Pancreas (tissue), 10 donors: Measurements from ENCODE around the gene SPATA31C2. TPM values are rescaled to one million over a fixed set of nuclear protein-coding genes. Genes with fewer than 3 reads are reported as not detected.

Source experiments
- ATAC-seq, 4 donors: fragments of 200-7000 bp; cut with Tn5 transposase; one replicate each; pipeline versions ENCODE4 v1.8.0 to v1.9.1; 2020; ENCODE audit warnings: mild to moderate bottlenecking in 4 of 4, moderate library complexity in 4 of 4
- DNase-seq, 6 donors: peaks; one replicate each; pipeline ENCODE4 v3.0.0-alpha.2; 2020
- FAIRE-seq: peaks from 2 replicates; lab custom pipeline; 2012; peaks lifted over from hg19 to GRCh38; lab: Jason Lieb, UNC
- H3K27ac ChIP-seq, 4 donors: fragments of 200-600 bp; sonication (generic); 1 replicate in 3 of 4; 2 replicates in 1 of 4; pipeline versions ENCODE4 v1.5.0 to v1.8.0; 2020
- H3K27me3 ChIP-seq, 4 donors: fragments of 200-600 bp; one replicate each; pipeline ENCODE4 v1.8.0; 2021
- H3K36me3 ChIP-seq, 3 donors: fragments of 200-600 bp; sonication (generic) in 1 of 3; one replicate each; pipeline versions ENCODE4 v1.5.0 to v1.8.0; 2020 to 2021
- H3K4me1 ChIP-seq, 3 donors: fragments of 200-600 bp; one replicate each; pipeline ENCODE4 v1.8.0; 2021
- H3K4me3 ChIP-seq, 4 donors: fragments of 200-600 bp; sonication (generic) in 2 of 4; one replicate each; pipeline versions ENCODE4 v1.5.0 to v1.8.0; 2020 to 2021
- H3K9me3 ChIP-seq, 4 donors: fragments of 200-600 bp; one replicate each; pipeline ENCODE4 v1.8.0; 2021
- WGBS, 2 donors: extraction: QIAGEN DNeasy Blood & Tissue Kit; methylation state at CpG; one replicate each; pipeline ENCODE4 v1.1.7; 2013; 5-methylcytosine and 5-hydroxymethylcytosine counted together
- intact Hi-C, 3 donors: fragments of 100-400 bp; cut with DNase I; formaldehyde crosslinking; loops; one replicate each; pipeline versions ENCODE4 v1.11.1 to v1.14.2; 2022
- polyA plus RNA-seq, 2 donors: library from polyadenylated mRNA; stranded (reverse); fragments of 200-250 nt; gene quantifications; one replicate each; pipeline ENCODE4 v1.2.3, GENCODE V29; 2013
- total RNA-seq, 6 donors: library from RNA; stranded (reverse); fragmentation: NEBNext Ultra II Directional in 4 of 6; extraction: Animal tissue kit (Norgen Biotek cat#: 25700) in 4 of 6; gene quantifications; one replicate each; pipeline versions ENCODE4 v1.2.1 to v1.2.4, GENCODE V29; 2021 to 2023
- TF ChIP-seq, protein P1 (sequence below), 4 donors: fragments of 200-600 bp; sonication (generic) in 3 of 4; IDR thresholded peaks; one replicate each; pipeline versions ENCODE4 v1.5.0 to v1.8.0; 2021; ENCODE audit warnings: antibody characterized with exemption in 4 of 4
- donor health status: healthy with polysubstance abuse.
- donor health status: DM: no; HTN: no; CAD: no; lungs with moderate emphysema.
- donor health status: DM: no; HTN: no; CAD: no.
- donor health status: control.
- donor health status: control.
- donor health status: Bipolar disorder and iron deficiency.
- donor health status: DM: yes; HTN: yes; CAD: no.
- donor health status: DM: no; HTN: no; CAD: no.
- donor health status: DM: no; HTN: no; CAD: no.
- donor health status: DM: yes; HTN: yes; CAD: no.

The SPATA31C2 gene
- total and polyA plus RNA-seq, 8 donors, result not detected

DNA sequence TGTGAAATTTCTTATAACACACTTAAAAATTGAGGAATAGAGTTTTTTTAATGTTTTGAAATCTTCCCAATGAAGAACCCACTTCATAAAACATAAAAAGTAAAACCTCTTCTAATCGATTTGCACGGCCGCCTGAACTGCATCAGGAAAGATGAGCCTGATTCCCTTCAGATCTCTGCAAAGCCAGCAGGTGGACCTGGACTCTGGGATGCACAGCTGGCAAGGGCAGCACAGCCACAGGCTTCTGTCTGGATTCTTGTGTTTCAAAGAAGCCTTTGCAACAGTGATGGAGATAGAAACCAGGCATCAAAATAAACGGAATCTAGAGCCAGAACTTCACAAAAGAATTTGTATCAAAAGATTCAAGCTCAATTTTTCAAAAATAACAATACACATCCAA, 36.0 kb upstream of the SPATA31C2 start:
- no peaks in the 10 kb centered on the region for H3K27me3 ChIP-seq
- no peaks in the 10 kb centered on the region for H3K9me3 ChIP-seq
- intact Hi-C loops, result no loop called here
- no peak overlapping the region for H3K27ac ChIP-seq
- DNase-seq (no peak), ATAC-seq (no peak), FAIRE-seq (no peak)
- no peak overlapping the region for H3K4me3 ChIP-seq
- no peaks in the 10 kb centered on the region for H3K36me3 ChIP-seq
- 19 to 25% methylated on average over 4 of the region's 4 CpGs for WGBS, 2 donors
- TF ChIP-seq, protein P1, sequence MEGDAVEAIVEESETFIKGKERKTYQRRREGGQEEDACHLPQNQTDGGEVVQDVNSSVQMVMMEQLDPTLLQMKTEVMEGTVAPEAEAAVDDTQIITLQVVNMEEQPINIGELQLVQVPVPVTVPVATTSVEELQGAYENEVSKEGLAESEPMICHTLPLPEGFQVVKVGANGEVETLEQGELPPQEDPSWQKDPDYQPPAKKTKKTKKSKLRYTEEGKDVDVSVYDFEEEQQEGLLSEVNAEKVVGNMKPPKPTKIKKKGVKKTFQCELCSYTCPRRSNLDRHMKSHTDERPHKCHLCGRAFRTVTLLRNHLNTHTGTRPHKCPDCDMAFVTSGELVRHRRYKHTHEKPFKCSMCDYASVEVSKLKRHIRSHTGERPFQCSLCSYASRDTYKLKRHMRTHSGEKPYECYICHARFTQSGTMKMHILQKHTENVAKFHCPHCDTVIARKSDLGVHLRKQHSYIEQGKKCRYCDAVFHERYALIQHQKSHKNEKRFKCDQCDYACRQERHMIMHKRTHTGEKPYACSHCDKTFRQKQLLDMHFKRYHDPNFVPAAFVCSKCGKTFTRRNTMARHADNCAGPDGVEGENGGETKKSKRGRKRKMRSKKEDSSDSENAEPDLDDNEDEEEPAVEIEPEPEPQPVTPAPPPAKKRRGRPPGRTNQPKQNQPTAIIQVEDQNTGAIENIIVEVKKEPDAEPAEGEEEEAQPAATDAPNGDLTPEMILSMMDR (IDR thresholded peaks at IDR 0.05), result no peak
- no peaks in the 10 kb centered on the region for H3K4me1 ChIP-seq

DNA sequence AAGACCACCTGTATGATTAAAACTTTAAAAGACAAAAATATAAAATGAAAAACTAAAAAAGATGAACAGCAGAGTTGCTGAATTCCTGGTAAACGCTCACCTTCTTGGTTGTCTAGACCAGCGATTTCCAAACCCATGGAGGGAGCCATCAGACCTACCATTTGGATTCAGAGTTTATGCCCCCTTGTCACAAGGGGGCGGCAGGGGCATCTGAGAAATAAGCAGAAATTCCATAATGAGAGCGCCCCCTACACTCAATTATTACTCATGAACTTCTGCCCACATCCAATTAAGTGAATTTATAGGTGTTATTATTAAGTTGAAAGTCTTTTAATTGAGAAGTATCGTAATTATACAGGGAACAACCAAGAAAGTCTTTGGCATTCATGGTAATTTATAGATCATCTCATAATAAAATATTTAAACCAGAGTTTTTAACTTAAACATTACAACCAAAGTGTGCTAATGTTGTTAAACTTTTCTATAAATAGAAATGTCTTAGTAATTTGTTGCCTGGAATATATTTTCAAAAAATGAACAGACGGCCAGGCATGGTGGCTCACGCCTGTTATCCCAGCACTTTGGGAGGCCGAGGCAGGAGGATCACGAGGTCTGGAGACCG, 35.2 kb upstream of the SPATA31C2 start:
- intact Hi-C loops, result no loop called here
- no peaks in the 10 kb centered on the region for H3K36me3 ChIP-seq
- TF ChIP-seq, protein P1 (IDR thresholded peaks at IDR 0.05), result peak in 3 of 4 donors; percentile 7 to 34 (median 31)
- no peaks in the 10 kb centered on the region for H3K4me1 ChIP-seq
- ATAC-seq (peak in 2 of 4 donors; percentile 47 to 80), DNase-seq (peak in 1 of 6 donors; percentile 41), FAIRE-seq (no peak)
- no peaks in the 10 kb centered on the region for H3K27me3 ChIP-seq
- H3K27ac ChIP-seq, result no peak overlapping the region
- H3K4me3 ChIP-seq, result no peak overlapping the region
- WGBS, 2 donors, result 61 to 69% methylated on average over 10 of the region's 10 CpGs
- peaks cover 0 to 3% (median 0%) of the 10 kb centered on the region in 4 donors for H3K9me3 ChIP-seq

DNA sequence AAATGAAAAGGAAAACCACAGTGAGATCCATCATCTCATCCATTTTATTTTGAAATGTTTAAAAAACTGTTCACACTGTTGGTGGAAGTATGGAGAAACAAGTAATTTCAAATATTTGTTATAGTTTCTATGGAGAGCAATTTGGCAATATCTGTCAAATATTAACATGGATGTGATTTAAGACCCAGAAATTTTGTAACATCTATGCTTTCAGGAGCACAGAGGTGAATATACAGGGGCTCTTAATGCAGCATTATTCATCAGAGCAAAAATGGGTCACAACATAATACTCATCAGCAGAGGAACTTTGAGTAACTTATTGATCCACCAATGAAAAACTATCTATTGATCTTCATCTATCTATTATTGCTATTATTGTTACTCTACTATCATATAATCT, 31.4 kb upstream of the SPATA31C2 start:
- no peak overlapping the region for H3K4me3 ChIP-seq
- FAIRE-seq (no peak), DNase-seq (no peak), ATAC-seq (no peak)
- peaks cover 0 to 3% (median 0%) of the 10 kb centered on the region in 4 donors for H3K9me3 ChIP-seq
- H3K36me3 ChIP-seq, result no peaks in the 10 kb centered on the region
- H3K27me3 ChIP-seq, result no peaks in the 10 kb centered on the region
- TF ChIP-seq, protein P1 (IDR thresholded peaks at IDR 0.05), result no peak
- intact Hi-C loops, result no loop called here
- no peaks in the 10 kb centered on the region for H3K4me1 ChIP-seq
- H3K27ac ChIP-seq, result no peak overlapping the region

DNA sequence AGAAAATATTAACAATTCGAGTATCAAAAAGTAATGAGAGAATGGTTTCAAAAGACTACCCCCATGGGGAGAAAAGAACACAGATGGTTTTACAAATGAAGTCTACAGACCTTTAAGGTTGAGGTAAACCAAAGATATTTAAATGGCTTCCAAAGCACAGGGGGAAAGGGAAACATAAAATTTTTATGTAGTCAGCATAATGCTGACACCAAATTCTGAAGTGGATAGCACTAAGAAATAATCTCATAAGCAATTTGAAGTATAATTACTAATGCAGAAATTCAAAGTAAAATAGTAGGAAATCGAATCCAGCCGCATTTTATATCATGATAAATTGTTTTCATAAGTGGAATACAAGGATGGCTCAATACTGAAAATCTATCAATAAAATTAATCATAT, 30.3 kb upstream of the SPATA31C2 start:
- intact Hi-C loops, result no loop called here

DNA sequence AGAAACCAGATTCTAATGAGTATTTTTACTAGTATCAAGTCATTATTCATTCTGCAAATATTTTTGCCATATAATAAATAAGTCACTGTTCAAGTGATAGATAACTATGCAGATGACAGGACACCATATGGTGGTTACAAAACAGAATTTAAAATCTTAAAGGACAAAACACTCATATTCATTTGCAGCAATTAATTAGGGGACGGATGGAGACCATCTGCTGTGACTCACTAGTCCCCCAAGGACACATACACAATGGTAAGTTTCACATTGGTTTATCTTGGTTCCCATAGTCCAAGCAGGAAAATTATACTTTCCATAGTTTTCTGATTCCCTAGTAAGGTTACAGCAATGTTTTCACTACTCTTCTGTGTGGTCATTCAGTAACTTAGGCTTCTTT, 28.4 kb upstream of the SPATA31C2 start:
- intact Hi-C loops, result no loop called here
- FAIRE-seq (no peak), ATAC-seq (no peak), DNase-seq (no peak)
- TF ChIP-seq, protein P1 (IDR thresholded peaks at IDR 0.05), result no peak
- Histone ChIP-seq H3K27ac (no peak overlapping the region), H3K9me3 (peaks cover 0 to 3% (median 0%) of the 10 kb centered on the region in 4 donors), H3K4me3 (no peak overlapping the region), H3K36me3 (no peaks in the 10 kb centered on the region), H3K4me1 (no peaks in the 10 kb centered on the region), H3K27me3 (no peaks in the 10 kb centered on the region)
- WGBS, 2 donors, result 65 to 66% methylated on average over 1 of the region's 1 CpG

More for the DNA sequence above, 30.3 kb upstream of the SPATA31C2 start:
- peaks cover 0 to 3% (median 0%) of the 10 kb centered on the region in 4 donors for H3K9me3 ChIP-seq
- FAIRE-seq, result no peak
- no peak overlapping the region for H3K4me3 ChIP-seq
- no peak for DNase-seq
- TF ChIP-seq, protein P1 (IDR thresholded peaks at IDR 0.05), result no peak
- no peak overlapping the region for H3K27ac ChIP-seq
- no peaks in the 10 kb centered on the region for H3K27me3 ChIP-seq
- ATAC-seq, result no peak
- H3K36me3 ChIP-seq, result no peaks in the 10 kb centered on the region
- H3K4me1 ChIP-seq, result no peaks in the 10 kb centered on the region
- 49 to 51% methylated on average over 3 of the region's 3 CpGs for WGBS, 2 donors
